ENCODE data around the gene CYB5A. TPM values are rescaled to one million over a fixed set of nuclear protein-coding genes. Genes with fewer than 3 reads are reported as not detected.
"Not testable (repeated sequence)": the region's sequence is repeated elsewhere in the genome, so short reads cannot be mapped to it uniquely, and the experiment has no call there.

CYB5A gene
- total RNA-seq, 2 donors from 2014 or later, result 66.7 to 122 TPM

- intact Hi-C loops (cut with DNase I), result no loop called here
- ATAC-seq (no peak), DNase-seq (no peak)
Measured at GRCh38 chr18:74303936-74304335, 12.2 kb upstream of the CYB5A start.

- no peak for DNase-seq
- intact Hi-C loops (cut with DNase I), result no loop called here
- no peak for ATAC-seq
Measured at GRCh38 chr18:74303306-74303705, 11.5 kb upstream of the CYB5A start.

DNA sequence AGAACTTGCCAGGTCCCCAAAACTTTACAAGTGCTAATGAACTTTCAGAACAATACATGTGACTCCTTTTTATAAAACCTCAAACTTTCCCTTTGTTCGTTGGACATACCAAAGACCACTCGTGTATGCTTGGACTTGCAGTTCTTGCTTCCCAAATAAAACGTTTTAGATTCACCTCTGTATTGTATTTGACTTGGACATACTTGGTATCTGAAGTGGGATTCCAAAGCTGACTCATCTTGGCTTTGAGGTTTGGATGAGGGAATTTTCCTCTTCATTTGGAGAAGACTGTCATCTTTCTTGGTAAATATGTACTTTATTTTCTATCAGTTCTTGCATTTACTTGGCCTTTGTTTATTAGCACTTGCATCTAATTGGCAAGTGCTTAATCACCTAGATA lies 8.0 kb upstream of the CYB5A start:
- ATAC-seq, result no peak
- intact Hi-C loops (cut with DNase I), result no loop called here
- DNase-seq, result no peak

- intact Hi-C loops (cut with DNase I), result no loop called here
- no peak for ATAC-seq
- no peak for DNase-seq
Measured at GRCh38 chr18:74299162-74299561, 7.4 kb upstream of the CYB5A start.

DNA sequence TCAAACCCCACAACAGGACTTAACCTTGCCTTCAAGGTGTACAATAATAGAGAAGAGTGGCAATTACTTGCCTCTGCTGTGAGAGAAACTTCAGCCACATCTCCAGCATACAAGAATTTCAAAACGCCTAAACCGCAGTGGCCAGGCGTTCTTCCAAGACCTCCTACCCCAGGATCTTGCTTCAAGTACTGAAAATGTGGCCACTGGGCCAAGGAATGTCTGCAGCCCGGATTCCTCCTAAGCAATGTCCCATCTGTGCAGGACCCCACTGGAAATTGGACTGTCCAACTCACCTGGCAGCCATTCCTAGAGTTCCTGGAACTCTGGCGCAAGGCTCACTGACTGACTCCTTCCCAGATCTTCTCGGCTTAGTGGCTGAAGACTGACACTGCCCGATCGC lies 2.8 kb upstream of the CYB5A start:
- intact Hi-C loops (cut with DNase I), result no loop called here
- DNase-seq (peak; percentile 30), ATAC-seq (no peak)

- intact Hi-C loops (cut with DNase I); ATAC-seq; DNase-seq: not testable (repeated sequence)
Measured at GRCh38 chr18:74292982-74293381, 1.2 kb upstream of the CYB5A start.

DNA sequence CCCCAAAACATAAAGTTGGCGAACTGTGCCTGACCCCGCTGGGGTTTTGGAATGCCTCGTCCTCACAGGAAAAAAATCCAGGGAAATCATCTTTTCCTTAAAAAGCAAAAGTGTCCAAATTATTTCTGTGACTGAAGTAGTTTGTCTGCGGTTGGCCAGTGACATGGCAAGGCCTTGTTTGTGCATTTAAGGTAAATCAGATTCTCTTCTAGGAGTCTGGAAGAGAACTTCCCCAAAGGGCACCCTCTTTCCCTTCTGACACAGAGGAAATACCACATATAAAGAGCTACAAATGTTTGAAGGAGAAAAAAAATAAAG lies 737 bp upstream of the CYB5A start:
- DNase-seq (no peak), ATAC-seq (no peak)
- intact Hi-C loops (cut with DNase I), result no loop called here

DNA sequence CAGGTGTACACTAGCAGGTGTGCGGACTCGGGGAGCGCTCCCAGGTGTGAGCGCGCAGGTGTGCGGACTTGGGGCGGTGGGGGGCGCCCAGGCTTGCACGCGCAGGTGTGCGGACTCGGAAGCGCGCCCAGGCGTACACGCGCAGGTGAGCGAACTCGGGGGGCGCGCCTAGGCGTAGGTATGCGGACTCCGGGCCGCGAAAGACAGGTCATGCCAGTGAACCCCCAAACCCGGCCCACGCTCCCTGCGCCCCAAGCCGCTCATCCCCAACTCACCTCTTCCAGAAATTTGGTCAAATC lies 342 bp downstream of the CYB5A start:
- no peak for ATAC-seq
- DNase-seq, result no peak
- intact Hi-C loops (cut with DNase I), result no loop called here

DNA sequence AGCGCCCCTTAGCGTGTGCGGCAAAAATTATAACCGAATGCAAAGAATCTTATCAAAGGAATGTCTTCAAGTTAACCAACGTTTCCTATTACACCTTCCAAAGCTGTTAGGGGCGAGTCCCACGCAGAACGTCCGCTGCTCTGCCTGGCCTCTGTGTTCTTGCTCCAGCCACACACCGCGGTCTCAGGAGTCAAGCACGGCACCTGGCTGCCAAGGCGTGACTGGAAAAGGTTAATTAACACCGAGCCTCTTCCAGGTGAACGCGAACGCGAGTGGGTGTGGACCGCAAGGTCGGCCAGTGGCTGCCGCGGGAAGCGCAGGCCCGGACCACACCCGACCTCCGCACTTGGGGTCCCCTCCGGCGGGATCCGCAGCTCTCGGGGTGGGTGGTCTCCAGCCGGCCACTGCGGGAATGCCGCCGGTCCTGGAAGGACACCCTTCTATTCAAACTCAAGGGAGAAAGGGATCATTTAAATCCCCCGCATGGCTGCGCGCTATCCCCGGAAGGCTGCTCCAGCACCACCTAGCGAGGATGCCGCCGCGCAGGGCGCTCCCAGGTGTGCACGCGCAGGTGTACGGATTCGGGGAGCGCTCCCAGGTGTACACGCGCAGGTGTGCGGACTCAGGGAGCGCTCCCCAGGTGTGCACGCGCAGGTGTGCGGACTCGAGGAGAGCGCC lies 830 bp downstream of the CYB5A start:
- DNase-seq (no peak), ATAC-seq (peak; percentile 24 to 45)
- intact Hi-C loops (cut with DNase I), result no loop called here

DNA sequence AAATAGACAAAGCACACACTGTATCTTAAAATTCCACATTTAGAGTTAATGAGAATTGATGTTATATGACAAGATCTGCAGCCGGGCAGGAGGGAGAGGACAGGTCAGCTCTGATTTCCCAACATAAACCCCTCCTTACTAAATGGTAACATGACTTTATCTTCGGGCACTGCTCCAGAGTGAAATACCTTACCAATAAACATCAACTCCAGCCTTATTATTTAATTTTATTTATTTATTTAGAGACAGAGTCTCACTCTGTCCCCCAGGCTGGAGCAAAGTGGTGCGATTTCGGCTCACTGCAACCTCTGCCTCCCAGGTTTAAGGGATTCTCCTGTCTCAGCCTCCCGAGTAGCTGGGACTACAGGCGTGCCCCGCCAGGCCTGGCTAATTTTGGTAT lies 1.7 kb downstream of the CYB5A start:
- intact Hi-C loops (cut with DNase I), result no loop called here
- ATAC-seq, result no peak
- no peak for DNase-seq

GRCh38 chr18:74289137-74289536 lies 2.6 kb downstream of the CYB5A start:
- intact Hi-C loops (cut with DNase I), result no loop called here
- ATAC-seq, result no peak

GRCh38 chr18:74288730-74289129 lies 3.0 kb downstream of the CYB5A start:
- DNase-seq, result no peak
- no peak for ATAC-seq
- intact Hi-C loops (cut with DNase I), result no loop called here

More at GRCh38 chr18:74289137-74289536, 2.6 kb downstream of the CYB5A start:
- DNase-seq, result no peak

GRCh38 chr18:74288041-74288440 lies 3.7 kb downstream of the CYB5A start:
- intact Hi-C loops (cut with DNase I), result no loop called here
- DNase-seq, result no peak
- no peak for ATAC-seq

GRCh38 chr18:74286856-74287255 lies 4.9 kb downstream of the CYB5A start:
- intact Hi-C loops (cut with DNase I), result no loop called here
- ATAC-seq, result no peak
- no peak for DNase-seq

- intact Hi-C loops (cut with DNase I), result no loop called here
- ATAC-seq (no peak), DNase-seq (no peak)
Measured at GRCh38 chr18:74286106-74286855, 5.5 kb downstream of the CYB5A start.

DNA sequence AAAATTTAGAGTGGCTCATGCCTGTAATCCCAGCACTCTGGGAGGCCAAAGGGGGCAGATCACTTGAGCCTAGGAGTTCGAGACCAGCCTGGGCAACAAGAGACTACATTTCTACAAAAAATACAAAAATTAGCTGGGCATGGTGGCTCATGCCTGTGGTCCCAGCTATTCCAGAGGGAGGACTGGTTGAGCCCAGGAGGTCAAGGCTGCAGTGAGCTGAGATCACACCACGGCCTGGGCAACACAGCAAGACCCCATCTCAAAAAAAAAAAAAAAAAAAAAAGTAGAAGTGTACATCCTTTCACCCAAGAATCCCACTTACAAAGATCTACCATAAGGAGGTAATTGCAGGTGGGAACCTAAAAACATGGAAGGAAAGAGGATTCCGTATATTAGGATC lies 6.2 kb downstream of the CYB5A start:
- intact Hi-C loops (cut with DNase I); ATAC-seq; DNase-seq: not testable (repeated sequence)

DNA sequence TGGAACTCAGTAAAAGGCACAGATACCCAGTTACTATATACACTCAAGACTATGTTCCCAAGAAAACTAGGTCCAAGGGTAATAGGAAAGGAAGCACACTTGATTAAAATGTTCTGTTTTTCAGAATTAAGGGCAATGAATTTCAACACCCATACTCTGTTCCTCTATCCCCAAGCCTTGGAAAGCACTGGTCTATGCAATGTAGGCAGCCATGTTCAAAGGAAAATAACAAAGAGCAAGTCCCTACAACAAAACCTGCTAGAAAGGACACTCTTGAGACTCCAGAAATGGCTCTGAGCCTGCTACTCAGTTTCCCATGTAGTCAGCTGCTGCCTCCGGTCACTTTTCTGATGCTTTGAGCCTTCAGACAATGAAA lies 6.8 kb downstream of the CYB5A start:
- intact Hi-C loops (cut with DNase I), result no loop called here
- ATAC-seq (peak in 1 of 2 donors; percentile 1), DNase-seq (no peak)

DNA sequence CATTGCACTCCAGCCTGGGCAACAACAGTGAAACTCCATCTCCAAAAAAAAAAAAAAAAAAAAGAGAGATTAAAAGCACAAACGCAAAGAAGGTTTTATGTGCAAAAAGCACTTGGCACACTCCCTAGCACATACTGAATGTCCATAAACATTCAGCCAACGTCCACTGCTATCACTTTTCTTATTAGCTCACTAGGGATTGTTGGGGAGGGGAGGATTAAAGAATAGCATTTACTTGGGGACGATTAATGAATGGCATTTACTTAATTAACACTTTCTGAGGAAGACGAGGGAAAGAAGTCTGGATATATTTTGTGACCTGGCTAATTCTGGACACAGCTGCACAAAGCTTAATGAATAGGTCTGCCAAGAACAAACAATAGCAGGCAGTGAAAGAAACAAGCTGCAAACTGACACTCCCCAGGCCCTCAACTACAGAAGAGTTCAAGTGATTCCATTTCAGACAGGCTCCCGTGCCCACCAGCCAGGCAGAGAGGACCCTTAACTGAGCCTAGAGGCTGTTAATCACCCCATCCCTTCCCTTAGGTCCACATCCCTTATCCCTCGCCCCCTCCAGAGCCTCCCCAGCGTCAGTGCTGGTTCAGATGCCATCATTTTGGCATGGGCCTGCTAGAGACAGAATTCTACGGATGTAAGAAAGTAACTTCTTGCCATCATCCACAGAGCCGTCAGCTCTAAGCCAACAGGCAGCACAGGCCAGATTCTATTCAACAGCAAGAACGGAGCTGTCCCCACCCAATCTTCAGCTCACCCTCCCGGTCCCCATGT lies 7.4 kb downstream of the CYB5A start:
- intact Hi-C loops (cut with DNase I), result no loop called here
- no peak for DNase-seq
- peak; percentile 42 to 64 for ATAC-seq

GRCh38 chr18:74283646-74284045 lies 8.1 kb downstream of the CYB5A start:
- DNase-seq, result no peak
- no peak for ATAC-seq
- intact Hi-C loops (cut with DNase I), result no loop called here

DNA sequence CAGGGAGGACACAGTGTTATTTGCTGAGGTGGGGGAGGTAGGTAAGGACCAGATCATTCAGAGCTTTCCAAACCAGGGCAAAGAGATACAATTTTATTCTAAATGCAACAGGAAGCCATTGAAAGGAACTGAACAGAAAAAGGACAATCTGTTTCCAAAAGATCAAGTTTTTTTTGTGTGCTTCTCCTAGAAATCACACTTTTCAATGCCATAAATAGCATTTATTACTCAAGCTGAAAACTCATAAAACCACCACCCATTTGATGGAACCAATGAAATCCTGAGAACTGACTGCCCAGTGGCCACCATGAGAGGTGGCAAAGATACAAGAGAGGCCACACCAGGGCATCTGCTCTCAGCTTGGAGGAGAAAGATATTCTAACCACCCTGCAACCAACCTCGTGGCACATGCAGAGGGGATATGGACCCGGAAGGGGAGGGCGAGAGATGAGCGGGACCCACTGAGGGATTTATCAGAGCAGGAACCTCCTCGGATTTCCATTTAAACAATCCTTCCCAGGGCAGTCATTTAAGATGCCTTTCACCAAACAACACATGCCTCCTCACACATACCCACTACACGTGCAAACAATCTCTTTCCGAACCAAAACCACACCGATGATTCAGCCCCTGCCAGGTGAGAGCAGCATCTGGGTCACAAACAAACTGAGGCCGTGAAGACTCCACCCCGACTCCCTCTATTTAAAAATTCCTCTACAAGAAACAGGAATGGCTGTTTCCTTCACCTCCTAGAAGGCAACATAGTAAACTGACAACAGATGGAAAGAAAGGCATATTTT lies 8.8 kb downstream of the CYB5A start:
- DNase-seq, result no peak
- intact Hi-C loops (cut with DNase I), result no loop called here
- no peak for ATAC-seq

All from left cardiac atrium (tissue), 4 donors.